ENCODE data around the gene KPNA1.

DNA sequence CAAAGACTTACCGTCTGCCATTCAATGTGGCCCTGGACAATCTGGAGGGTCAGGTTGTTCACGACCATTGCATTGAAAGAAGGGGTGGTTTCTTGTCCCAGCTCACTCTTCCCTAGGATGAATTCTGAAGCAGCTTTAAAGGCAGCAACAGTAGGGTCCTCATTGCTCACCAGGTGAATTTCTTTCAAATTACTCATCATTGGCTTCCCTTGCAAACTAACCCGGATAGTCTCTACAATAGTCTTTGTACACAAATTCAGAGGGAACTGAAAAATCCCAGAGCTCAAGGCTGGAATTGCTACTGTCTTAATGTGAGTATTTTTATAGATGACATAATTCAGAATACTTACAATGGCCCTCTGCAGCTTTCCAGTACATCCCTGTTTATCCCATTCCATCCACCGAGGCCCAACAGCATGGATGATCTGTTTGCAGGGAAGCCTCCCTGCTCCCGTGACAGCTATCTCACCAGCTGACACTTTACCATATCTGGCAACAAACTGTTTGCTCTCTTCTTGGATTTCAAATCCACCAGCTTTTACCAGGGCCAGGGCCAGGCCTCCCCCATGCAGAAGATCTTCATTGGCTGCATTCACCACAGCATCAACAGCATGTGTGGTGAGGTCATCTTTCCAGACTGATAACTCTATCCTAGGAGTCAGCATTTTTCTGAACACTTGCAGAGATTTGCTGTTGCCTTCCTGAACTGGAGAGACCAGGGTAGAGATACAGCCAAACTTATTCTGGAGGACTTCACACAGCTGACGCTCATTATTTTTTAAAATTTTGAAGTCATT lies 40.7 kb upstream of the KPNA1 start:
- TF ChIP-seq EZH2 (IDR thresholded peaks at IDR 0.05; ENCODE audit: low read length, unreplicated experiment) (no peak), EZH2phosphoT487 (IDR thresholded peaks at IDR 0.05; ENCODE audit: borderline replicate concordance, low read length) (no peak)
- TF ChIP-seq, protein P1, sequence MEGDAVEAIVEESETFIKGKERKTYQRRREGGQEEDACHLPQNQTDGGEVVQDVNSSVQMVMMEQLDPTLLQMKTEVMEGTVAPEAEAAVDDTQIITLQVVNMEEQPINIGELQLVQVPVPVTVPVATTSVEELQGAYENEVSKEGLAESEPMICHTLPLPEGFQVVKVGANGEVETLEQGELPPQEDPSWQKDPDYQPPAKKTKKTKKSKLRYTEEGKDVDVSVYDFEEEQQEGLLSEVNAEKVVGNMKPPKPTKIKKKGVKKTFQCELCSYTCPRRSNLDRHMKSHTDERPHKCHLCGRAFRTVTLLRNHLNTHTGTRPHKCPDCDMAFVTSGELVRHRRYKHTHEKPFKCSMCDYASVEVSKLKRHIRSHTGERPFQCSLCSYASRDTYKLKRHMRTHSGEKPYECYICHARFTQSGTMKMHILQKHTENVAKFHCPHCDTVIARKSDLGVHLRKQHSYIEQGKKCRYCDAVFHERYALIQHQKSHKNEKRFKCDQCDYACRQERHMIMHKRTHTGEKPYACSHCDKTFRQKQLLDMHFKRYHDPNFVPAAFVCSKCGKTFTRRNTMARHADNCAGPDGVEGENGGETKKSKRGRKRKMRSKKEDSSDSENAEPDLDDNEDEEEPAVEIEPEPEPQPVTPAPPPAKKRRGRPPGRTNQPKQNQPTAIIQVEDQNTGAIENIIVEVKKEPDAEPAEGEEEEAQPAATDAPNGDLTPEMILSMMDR (conservative IDR thresholded peaks at IDR 0.05; ENCODE audit: low read depth, low read length): no peak

Measured in PC-3 (cell line).